Sigmoid colon (tissue), 4 donors: ENCODE data around the gene TBCEL.

Experiments used
- POLR2A ChIP-seq, 2 donors: fragments of 450-650 bp; IDR thresholded peaks; one replicate each; pipeline ENCODE4 v1.6.1; 2016; ENCODE audit warnings: antibody characterized with exemption in 2 of 2, mild to moderate bottlenecking in 2 of 2, moderate library complexity in 2 of 2
- POLR2AphosphoS5 ChIP-seq, 4 donors: sonication (generic); formaldehyde crosslinking; IDR thresholded peaks; one replicate each; pipeline ENCODE4 v1.6.1; 2017; ENCODE audit warnings: antibody characterized with exemption in 4 of 4
- TF ChIP-seq, protein P1 (sequence below), 4 experiments: fragments of 450-650 bp in 3 of 4; fragments of 200-600 bp in 1 of 4; IDR thresholded peaks; one replicate each; pipeline ENCODE4 v1.5.1; 2016 to 2019; ENCODE audit warnings: antibody characterized with exemption in 4 of 4, mild to moderate bottlenecking in 3 of 4, moderate library complexity in 2 of 4

DNA sequence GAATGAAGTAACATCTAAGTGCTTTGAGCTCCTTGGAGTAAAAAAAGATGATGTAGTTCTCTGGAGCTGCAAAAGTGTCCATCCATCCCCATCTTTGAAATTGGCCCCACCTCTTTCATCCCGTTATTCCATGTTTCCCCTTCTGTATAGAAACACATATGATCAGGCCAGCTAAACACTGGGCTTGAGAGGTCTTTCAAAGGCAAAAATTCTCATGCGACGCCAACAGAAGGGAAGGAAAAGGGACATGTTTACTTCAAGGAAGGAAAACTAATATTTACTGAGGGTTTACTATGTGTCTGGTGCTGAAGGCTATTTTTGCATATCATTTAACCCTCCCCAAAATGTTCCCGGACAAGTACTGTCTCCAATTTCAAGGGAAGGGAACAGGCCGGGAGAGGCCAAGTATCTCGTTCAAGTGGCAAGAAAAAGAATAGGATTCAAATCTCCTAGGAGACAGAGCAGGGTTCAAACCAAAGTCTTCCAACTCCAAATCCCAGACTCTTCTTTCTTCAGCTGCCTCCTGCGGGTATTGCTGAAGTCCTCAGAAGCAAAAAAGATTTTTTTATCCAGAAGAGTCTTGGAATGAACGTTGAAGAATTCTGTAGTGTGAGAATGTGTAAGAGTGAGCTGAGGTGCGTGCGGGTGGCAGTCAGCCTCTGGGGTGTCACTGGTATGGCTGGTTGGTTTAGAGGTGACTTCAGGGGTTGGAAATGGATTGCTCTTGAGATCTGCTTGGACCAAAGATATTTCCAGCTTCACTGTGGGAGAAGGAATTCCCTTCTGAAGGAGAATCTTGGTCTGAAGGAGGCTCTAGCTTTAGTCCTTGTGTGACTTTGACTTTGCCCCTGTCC, 87.2 kb downstream of the TBCEL start:
- TF ChIP-seq POLR2A (IDR thresholded peaks at IDR 0.05) (no peak), POLR2AphosphoS5 (IDR thresholded peaks at IDR 0.05) (no peak)
- TF ChIP-seq, protein P1, sequence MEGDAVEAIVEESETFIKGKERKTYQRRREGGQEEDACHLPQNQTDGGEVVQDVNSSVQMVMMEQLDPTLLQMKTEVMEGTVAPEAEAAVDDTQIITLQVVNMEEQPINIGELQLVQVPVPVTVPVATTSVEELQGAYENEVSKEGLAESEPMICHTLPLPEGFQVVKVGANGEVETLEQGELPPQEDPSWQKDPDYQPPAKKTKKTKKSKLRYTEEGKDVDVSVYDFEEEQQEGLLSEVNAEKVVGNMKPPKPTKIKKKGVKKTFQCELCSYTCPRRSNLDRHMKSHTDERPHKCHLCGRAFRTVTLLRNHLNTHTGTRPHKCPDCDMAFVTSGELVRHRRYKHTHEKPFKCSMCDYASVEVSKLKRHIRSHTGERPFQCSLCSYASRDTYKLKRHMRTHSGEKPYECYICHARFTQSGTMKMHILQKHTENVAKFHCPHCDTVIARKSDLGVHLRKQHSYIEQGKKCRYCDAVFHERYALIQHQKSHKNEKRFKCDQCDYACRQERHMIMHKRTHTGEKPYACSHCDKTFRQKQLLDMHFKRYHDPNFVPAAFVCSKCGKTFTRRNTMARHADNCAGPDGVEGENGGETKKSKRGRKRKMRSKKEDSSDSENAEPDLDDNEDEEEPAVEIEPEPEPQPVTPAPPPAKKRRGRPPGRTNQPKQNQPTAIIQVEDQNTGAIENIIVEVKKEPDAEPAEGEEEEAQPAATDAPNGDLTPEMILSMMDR (IDR thresholded peaks at IDR 0.05): no peak
